Ovary (tissue), 3 donors: ENCODE results near the gene PRR20G.

Experiments
- CTCF ChIP-seq, 3 donors: fragments of 450-650 bp in 2 of 3; fragments of 200-600 bp in 1 of 3; IDR thresholded peaks; one replicate each; pipeline versions ENCODE4 v1.5.1 to v1.8.0; 2016 to 2022; ENCODE audit warnings: antibody characterized with exemption in 3 of 3, mild to moderate bottlenecking in 1 of 3
- POLR2A ChIP-seq: fragments of 450-650 bp; IDR thresholded peaks from one replicate; pipeline ENCODE4 v1.6.1; 2017; ENCODE audit warnings: antibody characterized with exemption, mild to moderate bottlenecking, moderate library complexity
- donor health status: DM: no; HTN: no; CAD: no.

DNA sequence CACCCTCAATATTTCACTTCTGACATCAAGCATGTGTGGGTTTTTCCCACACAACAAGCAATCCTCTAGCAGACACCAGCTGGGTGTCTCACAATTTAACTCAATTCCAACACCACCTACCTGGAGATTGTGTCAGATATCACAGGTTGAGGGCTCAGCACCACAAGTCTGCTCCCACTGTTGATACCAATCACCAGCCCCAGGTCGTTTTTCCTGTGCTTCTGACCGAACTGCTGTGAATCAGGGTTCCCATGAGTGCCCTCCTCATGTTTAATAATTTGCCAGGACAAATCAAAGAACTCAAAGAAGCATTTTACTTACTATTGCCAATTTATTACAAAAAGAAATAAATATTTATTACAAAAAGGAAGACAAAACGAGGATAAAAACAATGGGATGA is 25.0 kb upstream of the PRR20G start:
- TF ChIP-seq POLR2A (no peak), CTCF (IDR thresholded peaks at IDR 0.05) (no peak)
